ENCODE results near the gene SPATA1. TPM values are rescaled to one million over a fixed set of nuclear protein-coding genes. Genes with fewer than 3 reads are reported as not detected.
"Not testable (repeated sequence)": the region's sequence is repeated elsewhere in the genome, so short reads cannot be mapped to it uniquely, and the experiment has no call there.

Gene SPATA1
- polyA plus RNA-seq, 1 donor from 2014 or later, result 0.17 TPM

DNA sequence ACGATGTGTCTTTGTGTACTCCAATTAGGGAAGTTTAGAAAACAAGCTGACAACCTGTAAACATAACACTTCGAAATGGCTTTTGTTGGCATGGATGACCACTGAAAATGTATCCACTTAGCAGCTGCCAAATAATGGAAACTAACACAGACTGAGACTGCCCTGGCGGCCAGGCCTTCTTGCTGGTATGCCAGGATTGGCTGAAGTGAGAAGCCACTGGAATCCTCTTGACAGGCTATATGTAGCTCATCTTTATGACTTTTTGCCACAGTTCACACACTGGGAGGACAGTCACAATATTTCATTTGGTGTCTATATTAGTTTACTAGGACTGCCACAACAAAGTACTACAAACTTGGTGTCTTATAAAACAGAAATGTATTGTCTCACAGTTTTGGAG, 80.9 kb downstream of the SPATA1 start:
- Histone ChIP-seq H3K36me3 (ENCODE audit: insufficient read depth, low read length) (no peaks in the 10 kb centered on the region), H3K4me2 (ENCODE audit: low read length) (no peak overlapping the region), H3K27me3 (ENCODE audit: insufficient read depth, low read depth, low read length) (no peaks in the 10 kb centered on the region), H2AFZ (ENCODE audit: low read depth, low read length) (no peak overlapping the region), H4K20me1 (ENCODE audit: insufficient read depth) (no peaks in the 10 kb centered on the region), H3K9me2 (ENCODE audit: insufficient read depth, low read length) (no peaks in the 10 kb centered on the region), H3K9ac (ENCODE audit: low read length) (no peak overlapping the region), H3K79me2 (replicated peaks; ENCODE audit: insufficient read depth, low read length) (no peaks in the 10 kb centered on the region), H3F3A (ENCODE audit: insufficient read depth, low read length, poor library complexity, severe bottlenecking) (no peaks in the 10 kb centered on the region), H3K9me3 (ENCODE audit: low read length) (no peaks in the 10 kb centered on the region), H3K4me3 (ENCODE audit: low read length) (no peak overlapping the region), H3K27ac (ENCODE audit: low read length) (no peak overlapping the region)
- TF ChIP-seq SMC3 (conservative IDR thresholded peaks at IDR 0.05; ENCODE audit: poor library complexity) (no peak), EP300 (conservative IDR thresholded peaks at IDR 0.05; ENCODE audit: poor library complexity, severe bottlenecking) (no peak)

DNA sequence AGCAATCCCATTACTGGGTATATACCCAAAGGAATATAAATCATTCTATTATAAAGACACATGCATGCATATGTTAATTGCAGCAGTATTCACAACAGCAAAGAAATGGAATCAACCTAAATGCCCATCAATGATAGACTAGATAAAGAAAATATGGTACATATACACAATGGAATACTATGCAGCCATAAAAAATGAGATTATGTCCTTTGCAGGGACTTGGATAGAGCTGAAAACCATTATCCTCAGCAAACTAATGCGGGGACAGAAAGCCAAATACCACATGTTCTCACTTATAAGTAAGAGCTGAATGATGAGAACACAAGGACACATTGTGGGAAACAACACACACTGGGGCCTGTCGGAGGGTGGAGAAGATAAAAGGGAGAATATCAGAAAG, 88.8 kb downstream of the SPATA1 start:
- H3K79me2 ChIP-seq (replicated peaks; ENCODE audit: insufficient read depth, low read length); H3K4me3 ChIP-seq (ENCODE audit: low read length); H3K27ac ChIP-seq (ENCODE audit: low read length): not testable (repeated sequence)

DNA sequence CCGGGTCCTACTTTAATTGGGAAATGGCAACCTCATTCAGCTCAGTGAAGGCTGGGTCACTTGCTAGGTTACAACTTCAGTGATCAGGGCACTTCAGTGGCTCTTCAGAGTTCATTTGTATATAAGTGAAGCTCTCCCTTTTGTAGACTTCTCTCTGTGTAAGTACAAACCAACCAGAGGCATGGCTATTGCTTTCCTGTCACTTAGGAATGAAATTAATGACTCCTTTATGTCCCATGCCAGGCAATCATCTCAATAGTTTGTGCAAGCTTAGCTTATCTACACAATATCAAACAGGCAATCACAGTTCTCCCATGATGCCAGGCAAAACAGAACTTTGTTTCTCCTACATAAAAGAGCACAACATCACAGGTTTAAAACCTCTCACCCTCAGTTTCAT, 90.8 kb downstream of the SPATA1 start:
- Histone ChIP-seq H3K27me3 (ENCODE audit: insufficient read depth, low read depth, low read length) (no peaks in the 10 kb centered on the region), H3K4me3 (ENCODE audit: low read length) (no peak overlapping the region), H3F3A (ENCODE audit: insufficient read depth, low read length, poor library complexity, severe bottlenecking) (no peaks in the 10 kb centered on the region), H2AFZ (ENCODE audit: low read depth, low read length) (no peak overlapping the region), H3K9me2 (ENCODE audit: insufficient read depth, low read length) (no peaks in the 10 kb centered on the region), H3K36me3 (ENCODE audit: insufficient read depth, low read length) (no peaks in the 10 kb centered on the region), H4K20me1 (ENCODE audit: insufficient read depth) (no peaks in the 10 kb centered on the region), H3K79me2 (replicated peaks; ENCODE audit: insufficient read depth, low read length) (no peaks in the 10 kb centered on the region), H3K9ac (ENCODE audit: low read length) (no peak overlapping the region), H3K9me3 (ENCODE audit: low read length) (no peaks in the 10 kb centered on the region), H3K4me2 (ENCODE audit: low read length) (no peak overlapping the region), H3K27ac (ENCODE audit: low read length) (no peak overlapping the region)
- TF ChIP-seq RAD21 (conservative IDR thresholded peaks at IDR 0.05) (no peak), EP300 (conservative IDR thresholded peaks at IDR 0.05; ENCODE audit: poor library complexity, severe bottlenecking) (no peak), TAF1 (IDR thresholded peaks at IDR 0.05; ENCODE audit: low read depth) (no peak), SMC3 (conservative IDR thresholded peaks at IDR 0.05; ENCODE audit: poor library complexity) (no peak), EZH2 (IDR thresholded peaks at IDR 0.05; ENCODE audit: borderline replicate concordance, insufficient read depth, low read length, poor library complexity, severe bottlenecking) (no peak), POLR2AphosphoS5 (IDR thresholded peaks at IDR 0.05) (no peak), MXI1 (conservative IDR thresholded peaks at IDR 0.05; ENCODE audit: poor library complexity, severe bottlenecking) (no peak)
- TF ChIP-seq, protein P1, sequence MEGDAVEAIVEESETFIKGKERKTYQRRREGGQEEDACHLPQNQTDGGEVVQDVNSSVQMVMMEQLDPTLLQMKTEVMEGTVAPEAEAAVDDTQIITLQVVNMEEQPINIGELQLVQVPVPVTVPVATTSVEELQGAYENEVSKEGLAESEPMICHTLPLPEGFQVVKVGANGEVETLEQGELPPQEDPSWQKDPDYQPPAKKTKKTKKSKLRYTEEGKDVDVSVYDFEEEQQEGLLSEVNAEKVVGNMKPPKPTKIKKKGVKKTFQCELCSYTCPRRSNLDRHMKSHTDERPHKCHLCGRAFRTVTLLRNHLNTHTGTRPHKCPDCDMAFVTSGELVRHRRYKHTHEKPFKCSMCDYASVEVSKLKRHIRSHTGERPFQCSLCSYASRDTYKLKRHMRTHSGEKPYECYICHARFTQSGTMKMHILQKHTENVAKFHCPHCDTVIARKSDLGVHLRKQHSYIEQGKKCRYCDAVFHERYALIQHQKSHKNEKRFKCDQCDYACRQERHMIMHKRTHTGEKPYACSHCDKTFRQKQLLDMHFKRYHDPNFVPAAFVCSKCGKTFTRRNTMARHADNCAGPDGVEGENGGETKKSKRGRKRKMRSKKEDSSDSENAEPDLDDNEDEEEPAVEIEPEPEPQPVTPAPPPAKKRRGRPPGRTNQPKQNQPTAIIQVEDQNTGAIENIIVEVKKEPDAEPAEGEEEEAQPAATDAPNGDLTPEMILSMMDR (IDR thresholded peaks at IDR 0.05; ENCODE audit: poor library complexity, severe bottlenecking), result no peak
- TF ChIP-seq, protein P2, sequence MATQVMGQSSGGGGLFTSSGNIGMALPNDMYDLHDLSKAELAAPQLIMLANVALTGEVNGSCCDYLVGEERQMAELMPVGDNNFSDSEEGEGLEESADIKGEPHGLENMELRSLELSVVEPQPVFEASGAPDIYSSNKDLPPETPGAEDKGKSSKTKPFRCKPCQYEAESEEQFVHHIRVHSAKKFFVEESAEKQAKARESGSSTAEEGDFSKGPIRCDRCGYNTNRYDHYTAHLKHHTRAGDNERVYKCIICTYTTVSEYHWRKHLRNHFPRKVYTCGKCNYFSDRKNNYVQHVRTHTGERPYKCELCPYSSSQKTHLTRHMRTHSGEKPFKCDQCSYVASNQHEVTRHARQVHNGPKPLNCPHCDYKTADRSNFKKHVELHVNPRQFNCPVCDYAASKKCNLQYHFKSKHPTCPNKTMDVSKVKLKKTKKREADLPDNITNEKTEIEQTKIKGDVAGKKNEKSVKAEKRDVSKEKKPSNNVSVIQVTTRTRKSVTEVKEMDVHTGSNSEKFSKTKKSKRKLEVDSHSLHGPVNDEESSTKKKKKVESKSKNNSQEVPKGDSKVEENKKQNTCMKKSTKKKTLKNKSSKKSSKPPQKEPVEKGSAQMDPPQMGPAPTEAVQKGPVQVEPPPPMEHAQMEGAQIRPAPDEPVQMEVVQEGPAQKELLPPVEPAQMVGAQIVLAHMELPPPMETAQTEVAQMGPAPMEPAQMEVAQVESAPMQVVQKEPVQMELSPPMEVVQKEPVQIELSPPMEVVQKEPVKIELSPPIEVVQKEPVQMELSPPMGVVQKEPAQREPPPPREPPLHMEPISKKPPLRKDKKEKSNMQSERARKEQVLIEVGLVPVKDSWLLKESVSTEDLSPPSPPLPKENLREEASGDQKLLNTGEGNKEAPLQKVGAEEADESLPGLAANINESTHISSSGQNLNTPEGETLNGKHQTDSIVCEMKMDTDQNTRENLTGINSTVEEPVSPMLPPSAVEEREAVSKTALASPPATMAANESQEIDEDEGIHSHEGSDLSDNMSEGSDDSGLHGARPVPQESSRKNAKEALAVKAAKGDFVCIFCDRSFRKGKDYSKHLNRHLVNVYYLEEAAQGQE (IDR thresholded peaks at IDR 0.05; ENCODE audit: borderline replicate concordance), result no peak

More for the DNA sequence above, 88.8 kb downstream of the SPATA1 start:
- H3K9me2 ChIP-seq (ENCODE audit: insufficient read depth, low read length); H2AFZ ChIP-seq (ENCODE audit: low read depth, low read length); H3K9ac ChIP-seq (ENCODE audit: low read length); H3K27me3 ChIP-seq (ENCODE audit: insufficient read depth, low read depth, low read length); H4K20me1 ChIP-seq (ENCODE audit: insufficient read depth); H3K36me3 ChIP-seq (ENCODE audit: insufficient read depth, low read length); H3K9me3 ChIP-seq (ENCODE audit: low read length); H3F3A ChIP-seq (ENCODE audit: insufficient read depth, low read length, poor library complexity, severe bottlenecking); H3K4me2 ChIP-seq (ENCODE audit: low read length): not testable (repeated sequence)

Data from neural cell (in vitro differentiated cells).